HG02840 (cell line): ENCODE data around the gene OR13J1.
A peak's percentile ranks its signal among the peaks of the same experiment; 100 is the strongest.

Experiments
- ATAC-seq: cut with Tn5 transposase; IDR thresholded peaks from one replicate; pipeline ENCODE4 v1.9.1; 2021; ENCODE audit warnings: mild to moderate bottlenecking, moderate library complexity, moderate number of reproducible peaks; ENCODE audit not compliant: unreplicated experiment, low FRiP score

The OR13J1 gene

DNA sequence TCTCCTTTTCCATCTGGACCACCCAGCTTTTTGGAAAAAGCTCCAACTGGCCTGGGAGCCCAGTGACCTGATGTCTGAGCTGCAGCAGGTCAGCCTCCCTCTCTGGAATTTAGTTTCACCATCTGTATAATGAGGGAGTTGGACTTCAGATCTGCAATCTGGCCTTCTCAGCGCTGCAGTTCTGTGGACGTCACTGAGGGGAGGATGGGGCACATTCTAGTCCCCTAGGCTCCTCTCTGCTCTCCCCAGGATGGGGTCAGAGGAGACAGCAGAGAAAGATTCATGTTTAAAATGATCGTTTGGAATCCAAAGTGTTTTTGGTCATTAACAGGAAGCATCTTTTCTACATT lies 10.2 kb downstream of the OR13J1 start:
- no peak for ATAC-seq

DNA sequence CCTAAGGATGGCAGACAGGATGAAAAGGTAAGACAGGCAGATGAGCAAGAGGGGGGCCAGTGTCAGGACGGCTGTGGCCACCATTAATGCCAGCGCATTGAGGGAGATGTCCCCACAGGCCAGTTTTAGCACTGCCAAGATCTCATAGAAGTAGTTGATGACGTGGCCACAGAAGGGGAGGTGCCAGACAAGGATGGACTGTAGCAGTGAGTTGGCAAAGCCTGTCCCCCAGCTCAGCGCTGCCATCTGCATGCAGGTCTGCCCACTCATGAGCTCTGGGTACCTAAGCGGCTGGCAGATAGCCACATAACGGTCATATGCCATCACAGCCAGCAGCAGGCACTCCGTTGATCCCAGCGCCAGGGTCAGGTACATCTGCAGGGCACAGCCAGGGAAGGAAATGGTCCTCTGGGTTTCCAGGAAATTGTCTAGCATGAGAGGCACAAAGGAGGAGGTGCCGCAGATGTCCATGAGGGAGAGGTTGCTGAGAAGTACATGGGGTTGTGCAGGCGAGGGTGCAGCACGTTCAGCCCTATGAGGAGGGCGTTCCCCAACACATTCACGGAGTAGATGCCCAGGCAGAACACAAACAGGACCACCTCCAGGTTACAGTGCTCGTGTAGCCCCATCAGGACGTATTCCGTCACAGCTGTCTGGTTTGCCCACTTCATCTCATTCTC lies 10.8 kb downstream of the OR13J1 start:
- ATAC-seq: no peak

DNA sequence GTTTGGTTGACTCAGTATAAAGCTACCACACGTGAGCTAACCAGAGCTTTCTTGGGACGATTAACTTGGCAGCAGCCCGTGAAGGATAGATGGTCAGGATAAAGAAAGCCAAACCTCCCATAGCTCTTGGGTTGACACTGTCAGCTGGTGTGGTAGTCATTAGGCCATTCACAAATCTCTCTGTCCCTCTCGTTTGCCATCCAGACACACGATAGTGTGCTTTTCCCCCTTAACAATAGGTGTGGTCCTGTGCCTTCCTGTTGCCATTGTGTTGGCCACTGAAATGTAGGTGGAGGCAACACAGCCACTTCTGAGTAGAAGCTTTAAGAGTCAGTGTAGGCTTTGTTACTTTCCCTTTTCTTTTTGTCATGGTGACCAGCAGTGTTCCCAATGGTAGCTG lies 11.7 kb downstream of the OR13J1 start:
- no peak for ATAC-seq

DNA sequence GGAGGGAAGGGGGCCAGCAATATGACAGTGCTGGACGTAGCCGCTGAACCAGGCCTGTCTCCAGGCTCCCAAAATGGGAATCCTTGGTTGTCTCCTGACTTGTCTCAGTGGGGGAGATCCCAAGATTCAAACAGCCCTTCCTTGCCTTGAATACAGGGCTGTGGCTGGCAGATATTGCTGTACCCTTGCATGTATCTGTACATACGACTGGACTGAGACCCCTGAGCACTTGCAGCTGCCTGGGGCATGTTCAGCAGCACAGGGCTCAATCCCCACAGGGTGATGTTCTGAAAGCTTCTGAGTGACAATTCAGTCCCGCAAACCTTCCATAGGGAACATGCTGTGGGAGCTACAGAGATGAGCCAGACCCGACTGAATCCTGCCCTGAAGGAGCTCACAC lies 13.3 kb downstream of the OR13J1 start:
- ATAC-seq: no peak

DNA sequence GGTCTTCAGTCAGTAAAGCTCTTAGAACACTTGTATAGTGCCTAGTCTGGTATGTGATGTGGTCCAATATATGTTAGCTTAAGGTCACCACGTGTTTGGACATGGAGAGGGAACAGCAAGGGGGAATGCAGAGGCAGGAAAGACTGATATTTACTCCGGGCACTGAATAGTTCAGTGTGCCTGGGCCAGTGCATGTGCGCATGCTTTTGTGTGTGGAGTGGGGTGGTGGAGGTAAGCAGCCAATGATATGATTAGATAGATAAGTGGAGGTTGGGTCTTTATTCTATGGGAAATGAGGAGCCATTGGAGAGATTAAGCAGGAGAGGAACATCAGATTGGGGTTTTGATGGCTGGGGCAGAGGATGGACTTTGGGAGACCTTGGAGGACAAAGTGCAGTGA lies 14.0 kb downstream of the OR13J1 start:
- no peak for ATAC-seq

DNA sequence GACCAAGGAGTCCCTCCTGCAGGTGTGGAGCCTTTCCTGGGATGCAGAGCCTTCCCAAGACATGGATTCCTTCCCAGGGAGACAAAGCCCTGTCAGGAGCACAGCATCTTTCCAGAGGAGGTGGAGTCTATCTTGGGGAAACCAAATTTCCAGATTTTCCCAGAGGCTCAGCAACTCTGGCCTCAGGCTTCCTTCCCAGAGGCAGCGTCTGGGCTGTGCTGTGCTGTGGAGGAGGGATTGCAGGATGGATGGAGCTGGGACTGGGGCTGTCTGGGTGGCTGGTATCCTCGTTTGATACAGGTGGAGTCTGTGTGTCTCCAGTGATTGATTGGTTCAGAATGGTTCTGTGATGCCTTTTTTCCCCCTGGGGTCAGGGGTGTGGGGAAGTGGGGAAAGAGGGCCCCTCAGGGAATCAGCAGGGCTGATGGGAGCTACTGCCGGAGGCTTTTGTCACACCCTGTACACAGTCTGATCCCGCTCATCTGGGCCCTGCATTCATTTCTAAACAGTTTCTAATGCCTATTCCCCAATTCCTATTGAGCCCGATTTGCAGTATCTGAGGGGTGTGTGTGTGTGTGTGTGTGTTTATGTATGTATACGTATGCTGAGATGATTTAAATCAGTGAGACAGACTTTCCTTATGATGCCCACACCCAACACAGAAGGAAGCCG lies 16.0 kb downstream of the OR13J1 start:
- no peak for ATAC-seq

DNA sequence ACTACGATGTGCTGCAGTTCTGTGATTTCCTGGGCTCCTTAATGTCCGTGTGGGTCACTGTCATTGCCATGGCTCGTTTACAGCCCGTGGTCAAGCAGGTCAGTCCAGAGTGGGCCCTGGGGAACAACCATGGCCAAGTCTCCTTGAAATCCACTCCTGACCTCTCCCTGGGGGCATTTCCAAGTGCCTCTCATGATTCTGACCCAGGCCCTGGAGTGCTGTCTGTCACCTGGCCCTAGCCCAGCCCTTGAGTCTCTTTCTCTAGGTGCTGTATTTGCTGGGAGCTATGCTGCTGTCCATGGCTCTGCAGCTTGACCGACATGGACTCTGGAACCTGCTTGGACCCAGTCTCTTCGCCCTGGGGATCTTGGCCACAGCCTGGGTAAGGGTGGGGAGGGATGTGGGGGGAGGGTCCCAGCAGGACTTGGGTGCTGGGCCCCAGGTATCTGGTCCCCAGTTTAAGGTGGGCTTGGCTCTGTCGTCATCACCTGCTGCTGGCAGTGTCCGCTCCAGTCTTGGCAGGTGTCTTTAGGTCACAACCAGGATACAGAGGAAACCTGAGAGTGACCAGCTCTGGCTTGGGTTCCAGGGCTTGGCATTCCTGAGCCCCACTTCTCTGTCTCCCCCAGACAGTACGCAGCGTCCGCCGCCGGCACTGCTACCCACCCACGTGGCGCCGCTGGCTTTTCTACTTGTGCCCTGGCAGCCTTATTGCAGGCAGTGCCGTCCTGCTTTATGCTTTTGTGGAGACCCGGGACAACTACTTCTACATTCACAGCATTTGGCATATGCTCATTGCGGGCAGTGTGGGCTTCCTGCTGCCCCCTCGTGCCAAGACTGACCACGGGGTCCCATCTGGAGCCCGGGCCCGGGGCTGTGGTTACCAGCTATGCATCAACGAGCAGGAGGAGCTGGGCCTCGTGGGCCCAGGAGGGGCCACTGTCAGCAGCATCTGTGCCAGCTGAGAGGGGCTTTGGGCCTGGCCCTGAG lies 17.0 kb downstream of the OR13J1 start:
- ATAC-seq: no peak

DNA sequence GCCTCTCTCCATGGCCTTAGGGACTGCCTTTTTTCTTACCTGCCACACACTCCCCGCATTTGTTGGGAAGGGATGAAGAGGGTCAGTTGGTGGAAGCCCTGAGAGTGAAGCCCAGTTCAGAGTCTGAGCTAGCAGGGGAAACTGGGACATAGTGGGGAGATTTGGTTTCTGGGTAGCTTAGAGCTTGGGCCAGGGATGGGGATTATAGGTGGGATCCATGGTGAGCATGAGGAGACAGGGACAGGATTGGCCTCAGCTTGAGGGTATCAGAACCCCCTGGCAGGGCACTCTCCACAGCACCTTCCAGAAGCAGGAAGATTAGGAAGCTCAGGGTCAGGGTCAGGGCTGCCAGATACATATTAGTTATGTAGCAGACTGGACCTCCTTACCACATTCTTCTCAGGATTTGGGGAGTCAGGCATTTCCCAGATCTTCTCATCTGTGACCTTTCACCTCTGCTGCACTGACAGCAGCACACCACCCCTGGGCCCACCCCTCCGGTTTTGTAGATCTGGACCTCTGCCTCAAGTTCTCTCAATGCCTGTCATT lies 17.9 kb downstream of the OR13J1 start:
- no peak for ATAC-seq

DNA sequence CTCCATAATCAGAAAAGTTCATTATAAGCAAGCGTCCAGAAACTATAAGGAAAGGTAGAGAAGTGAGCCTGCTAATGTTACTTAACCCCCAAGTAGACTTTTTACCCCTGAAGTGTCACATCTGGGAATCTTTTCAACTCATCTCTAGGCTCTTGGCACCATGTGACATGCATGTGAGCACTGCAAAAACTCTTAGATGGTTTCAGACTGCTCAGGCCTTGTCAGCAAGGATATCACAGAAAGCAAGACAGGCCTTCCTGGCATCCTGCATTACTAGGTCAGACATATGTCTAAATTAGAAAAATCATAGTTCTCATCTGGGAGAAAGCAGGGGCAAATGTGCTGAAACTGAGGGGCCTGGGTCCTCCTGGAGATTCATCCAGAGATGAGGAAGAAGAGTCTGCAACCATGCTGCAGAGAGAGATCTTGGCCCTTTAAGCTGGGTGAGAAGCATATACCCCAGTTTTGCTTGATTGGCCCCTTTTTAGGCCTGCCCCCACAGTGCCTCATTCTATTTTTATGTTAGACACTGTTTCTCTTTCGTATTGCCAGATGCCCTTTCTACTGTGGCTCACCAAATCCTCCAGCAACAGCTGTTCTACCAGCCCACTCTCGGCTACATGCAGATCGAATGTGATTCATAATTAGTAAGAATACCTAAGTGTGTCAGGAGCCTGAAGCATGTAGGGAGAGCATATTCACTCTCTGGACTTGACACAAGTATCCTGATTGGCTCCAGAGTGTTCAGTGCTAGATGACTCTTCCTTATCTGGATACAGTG lies 22.2 kb downstream of the OR13J1 start:
- peak; percentile 93 for ATAC-seq

DNA sequence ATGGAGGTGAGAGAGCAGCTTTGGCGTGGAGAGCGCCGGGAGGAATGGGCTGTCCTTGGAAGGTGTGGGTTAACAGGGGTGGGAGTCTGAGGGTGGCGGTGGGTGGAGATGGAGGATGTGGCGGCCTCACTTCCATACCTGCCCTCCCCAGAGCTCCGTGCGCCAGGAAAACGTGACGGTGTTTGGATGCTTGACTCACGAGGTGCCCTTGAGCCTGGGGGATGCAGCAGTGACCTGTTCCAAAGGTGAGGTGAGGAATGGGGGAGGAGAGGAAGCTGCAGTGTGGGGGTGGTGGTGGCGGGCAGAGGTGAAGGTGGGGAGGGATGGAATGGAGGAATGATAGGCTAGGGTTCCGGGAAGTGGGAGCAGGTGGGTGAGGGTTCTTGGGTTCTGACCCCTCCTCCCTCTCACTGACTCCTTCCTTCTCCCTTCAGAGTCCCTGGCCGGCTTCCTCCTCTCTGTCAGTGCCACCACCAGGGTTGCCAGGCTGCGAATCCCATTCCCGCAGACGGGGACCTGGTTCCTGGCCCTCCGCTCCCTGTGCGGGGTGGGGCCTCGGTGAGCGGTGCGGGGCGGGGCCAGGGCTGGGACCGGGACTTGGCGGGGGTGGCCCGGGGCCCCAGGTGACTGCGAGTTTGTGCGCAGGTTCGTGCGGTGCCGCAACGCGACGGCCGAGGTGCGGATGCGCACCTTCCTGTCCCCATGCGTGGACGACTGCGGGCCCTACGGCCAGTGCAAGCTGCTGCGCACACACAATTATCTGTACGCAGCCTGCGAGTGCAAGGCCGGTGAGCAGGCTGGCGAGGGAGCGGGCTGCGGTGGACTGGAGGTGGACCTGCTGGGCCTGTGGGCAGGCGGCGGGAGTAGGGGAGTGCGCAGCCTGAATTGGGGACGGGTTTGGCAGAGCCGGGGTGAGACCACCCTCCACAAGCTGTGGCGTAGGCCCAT lies 24.1 kb downstream of the OR13J1 start:
- ATAC-seq: no peak

DNA sequence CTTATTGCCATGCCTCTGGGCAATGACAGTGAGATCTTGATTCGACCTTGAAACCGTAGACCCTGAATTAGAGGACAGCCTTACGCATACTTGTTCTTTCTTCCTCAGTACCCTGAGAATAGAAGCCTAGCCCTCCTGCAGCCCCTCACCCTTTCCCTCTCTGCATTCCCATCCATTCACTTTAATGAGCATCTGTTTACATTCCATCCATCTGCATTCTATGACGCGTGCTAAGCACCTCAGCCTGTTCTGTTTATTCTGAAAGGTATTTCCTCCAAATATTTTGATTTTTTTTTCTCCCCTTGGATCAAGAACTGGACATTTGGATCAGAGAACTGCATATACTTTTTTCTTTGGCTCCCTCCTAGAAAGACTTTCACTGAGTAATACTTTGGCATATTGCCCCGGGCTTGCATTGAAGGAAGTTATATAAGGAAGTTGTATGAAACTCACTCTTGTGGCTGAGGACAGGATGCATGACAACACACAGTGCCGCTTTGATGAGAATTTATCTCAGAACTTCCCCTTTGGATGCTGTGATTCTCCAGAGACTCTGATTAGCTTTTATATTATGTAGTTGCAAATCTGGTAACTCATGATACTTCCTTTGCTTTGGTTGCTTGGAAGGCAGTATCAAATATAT lies 25.5 kb downstream of the OR13J1 start:
- ATAC-seq: no peak

DNA sequence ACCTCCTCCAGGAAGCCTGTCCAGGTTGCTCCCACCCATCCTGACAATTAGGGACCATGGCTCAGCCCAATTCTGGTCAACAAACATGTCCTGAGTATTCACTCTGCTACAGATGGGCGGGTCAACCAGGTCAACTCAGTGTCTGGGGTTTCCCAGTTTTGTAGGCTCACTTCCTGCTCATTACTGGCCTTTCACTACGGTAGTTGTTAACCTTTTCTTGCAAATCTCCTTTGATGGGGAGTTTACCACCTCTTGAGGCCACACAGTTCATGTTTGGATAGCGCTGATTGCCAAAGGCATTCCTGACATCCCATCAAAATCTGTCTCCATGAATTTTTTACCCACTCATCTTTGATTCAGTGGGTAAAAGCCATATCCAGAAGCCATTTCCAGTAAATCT lies 27.4 kb downstream of the OR13J1 start:
- peak; percentile 75 for ATAC-seq

DNA sequence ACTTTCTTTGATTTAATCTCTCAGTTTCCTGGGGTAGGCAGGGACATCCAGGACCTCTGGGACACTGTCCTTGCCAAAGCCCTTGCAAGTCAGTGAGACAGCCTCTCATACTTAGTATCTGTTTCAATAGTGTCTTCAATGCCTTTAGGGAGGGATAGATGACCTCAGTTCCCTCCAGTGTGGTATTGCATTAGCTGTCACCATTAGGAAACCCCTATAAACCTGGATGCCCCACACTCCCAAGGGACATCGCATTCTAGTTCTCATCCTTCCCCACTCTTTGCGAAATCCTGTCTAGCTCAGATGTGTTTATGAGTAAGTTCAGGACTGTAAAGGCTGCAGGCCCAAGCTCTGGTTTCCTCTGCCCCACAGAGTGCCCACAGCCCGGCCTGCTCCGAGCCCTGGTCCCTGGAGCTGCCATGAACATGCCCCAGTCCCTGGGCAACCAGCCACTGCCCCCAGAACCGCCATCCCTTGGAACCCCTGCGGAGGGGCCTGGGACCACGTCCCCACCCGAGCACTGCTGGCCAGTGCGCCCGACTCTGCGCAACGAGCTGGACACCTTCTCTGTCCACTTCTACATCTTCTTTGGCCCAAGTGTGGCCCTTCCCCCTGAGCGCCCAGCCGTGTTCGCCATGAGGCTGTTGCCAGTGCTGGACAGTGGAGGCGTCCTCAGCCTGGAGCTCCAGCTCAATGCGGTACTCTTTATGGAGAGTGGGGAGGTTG lies 28.0 kb downstream of the OR13J1 start:
- no peak for ATAC-seq

DNA sequence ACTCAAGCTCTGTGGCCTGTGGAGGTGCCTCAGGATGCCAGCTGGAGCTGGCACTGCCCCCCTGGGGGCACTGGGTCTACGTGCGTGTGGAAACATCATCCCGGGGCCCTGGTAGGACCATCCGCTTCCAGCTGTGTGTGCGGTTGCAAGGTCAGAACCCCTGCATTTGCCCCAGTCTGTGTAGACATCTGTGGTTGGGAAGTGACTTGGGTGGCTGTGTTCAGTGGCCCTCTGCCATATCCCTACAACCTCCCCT lies 28.6 kb downstream of the OR13J1 start:
- ATAC-seq: no peak

DNA sequence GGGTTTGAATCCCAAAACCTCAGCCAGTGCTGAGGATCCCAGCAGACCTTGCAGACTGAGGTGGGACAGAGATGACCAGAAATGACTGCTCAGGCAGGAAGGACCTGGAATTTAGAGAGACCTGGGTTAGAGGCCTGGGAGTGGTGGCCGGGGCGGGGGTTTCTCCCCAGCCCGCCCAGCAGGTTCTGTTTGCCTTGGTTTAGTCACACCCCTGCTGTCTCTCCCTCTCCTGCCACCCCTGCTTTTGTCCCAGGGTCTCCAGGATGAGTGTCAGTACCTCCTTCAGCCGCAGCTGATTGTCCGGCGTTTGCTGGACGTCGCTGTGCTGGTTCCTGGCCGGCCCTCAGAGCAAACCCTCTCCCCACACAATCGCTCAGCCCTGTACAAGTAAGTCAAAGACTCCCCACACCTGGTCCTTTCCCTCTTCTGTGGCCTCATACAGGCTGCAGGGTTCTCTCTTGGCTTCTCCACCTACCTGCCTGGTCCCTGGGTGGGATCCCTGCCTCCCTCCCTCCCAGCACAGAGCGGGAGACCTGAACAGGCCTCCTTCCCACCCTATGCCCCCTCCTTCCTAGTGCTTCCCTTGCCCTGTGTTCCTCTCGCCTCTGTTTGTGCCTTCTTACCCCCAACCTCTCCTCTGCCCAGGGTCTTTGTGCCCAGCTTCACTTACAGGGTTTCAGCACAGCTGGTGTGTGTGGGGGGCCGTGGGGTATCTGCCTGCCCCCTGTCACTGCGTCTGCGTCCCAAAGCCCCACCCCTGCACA lies 29.1 kb downstream of the OR13J1 start:
- ATAC-seq: no peak

DNA sequence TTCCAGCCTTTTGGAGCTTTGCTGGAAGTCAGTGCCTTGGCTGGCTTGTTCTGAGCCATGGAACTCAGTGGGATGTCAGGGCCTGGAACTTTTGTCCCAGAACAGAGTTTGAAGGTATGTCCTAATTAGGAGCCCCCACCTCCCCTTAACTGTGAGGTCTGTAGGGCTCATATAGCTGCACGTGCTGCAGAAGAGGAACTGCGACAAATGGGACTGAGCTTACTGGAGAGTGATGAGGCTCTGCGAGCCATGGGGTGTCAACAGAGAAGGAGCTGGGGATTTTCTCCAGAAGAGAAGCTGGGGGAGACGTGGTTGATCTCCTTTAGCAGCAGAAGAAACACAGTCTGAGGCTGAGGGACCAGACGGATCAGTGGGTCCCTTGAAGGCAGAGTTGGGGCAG lies 30.3 kb downstream of the OR13J1 start:
- no peak for ATAC-seq

DNA sequence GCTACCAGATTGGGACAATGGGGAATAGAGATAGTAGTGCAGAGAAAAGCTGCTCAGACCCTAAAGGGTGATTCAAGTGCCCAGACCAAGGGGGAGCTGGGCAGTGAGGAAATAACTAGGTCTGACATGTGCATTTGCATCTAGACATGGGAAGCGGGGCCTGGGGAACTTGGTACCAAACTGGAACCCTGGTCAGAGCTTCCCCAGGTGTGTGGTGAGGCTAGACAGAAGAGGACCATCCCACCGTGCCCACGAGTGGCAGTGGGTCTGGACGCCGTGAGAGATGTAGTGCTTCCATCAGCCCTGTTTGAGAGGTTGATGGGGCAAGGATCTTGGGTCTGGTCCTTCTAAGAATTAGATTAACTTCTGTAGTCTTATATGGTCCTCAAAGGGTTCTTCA lies 33.6 kb downstream of the OR13J1 start:
- no peak for ATAC-seq

DNA sequence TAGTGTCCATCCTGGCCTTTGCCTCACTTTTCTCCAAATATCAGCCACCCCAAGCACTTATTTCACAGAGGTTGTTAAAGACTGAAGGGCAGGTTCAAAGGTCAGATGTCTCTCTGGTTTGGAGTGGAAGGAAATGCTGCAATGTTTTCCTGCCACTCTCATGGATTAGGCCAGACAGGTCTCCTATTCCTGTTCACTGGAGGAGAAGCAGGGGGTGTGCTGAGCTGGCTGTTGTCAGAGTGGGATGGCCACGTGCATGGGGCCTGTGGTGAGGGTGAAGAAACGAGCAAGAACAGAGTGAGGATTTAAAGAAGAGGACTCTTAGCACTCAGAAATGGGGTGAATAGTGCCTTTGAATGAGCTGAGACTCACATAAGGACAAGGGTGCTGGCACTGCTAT lies 34.4 kb downstream of the OR13J1 start:
- ATAC-seq: no peak
